ENCODE results near the gene NTRK2. TPM values are rescaled to one million over a fixed set of nuclear protein-coding genes. Genes with fewer than 3 reads are reported as not detected.
A peak's percentile ranks its signal among the peaks of the same experiment; 100 is the strongest.

Gene NTRK2
- total RNA-seq, 1 experiment from 2014 or later = not detected

DNA sequence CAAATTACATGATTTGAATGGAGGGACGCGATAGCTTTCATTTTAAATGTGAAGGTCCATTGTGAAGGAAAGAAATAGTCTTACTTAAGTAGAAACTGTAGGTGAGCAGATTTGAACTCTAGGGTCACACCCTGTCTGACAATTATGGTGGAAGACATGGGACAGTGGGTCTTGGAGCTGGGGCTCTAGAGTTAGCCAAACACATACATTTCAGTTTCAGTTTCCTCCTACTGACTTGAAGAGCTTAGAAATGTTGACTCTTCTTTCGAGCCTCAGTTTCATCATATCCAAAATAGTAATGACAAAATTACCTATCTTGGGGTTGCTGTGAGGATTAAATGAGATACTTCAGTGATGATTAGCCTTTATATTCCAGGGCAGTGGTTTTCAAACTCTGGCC lies 314.2 kb downstream of the NTRK2 start:
- DNase-seq = no peak
- H3K27me3 ChIP-seq (ENCODE audit: control insufficient read depth, insufficient read depth, low read length) = no peaks in the 10 kb centered on the region
- no peaks in the 10 kb centered on the region for H3K36me3 ChIP-seq (replicated peaks; ENCODE audit: control insufficient read depth, insufficient read depth, low read length)
- no peak overlapping the region for H3K4me3 ChIP-seq (ENCODE audit: insufficient read depth, low read depth, low read length)

DNA sequence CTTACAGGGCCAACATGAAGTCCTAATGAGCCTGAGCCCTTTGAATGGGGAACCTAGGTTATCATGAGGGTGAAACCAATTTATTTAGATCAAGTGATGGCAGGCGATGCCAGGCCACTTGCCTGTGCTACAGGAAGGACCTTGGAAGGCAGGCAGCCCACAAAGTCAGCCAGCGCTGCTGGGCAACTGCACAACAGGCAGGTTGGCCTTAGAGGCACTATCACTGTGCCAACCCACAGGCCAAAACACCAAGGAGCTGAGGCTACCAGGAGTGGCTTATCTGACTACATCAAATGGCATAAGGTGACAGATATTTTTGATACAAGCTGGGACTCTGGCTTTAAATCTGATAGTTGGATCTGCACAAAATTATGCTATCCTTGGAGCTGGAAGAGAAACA lies 319.1 kb downstream of the NTRK2 start:
- no peaks in the 10 kb centered on the region for H3K36me3 ChIP-seq (replicated peaks; ENCODE audit: control insufficient read depth, insufficient read depth, low read length)
- no peak overlapping the region for H3K4me3 ChIP-seq (ENCODE audit: insufficient read depth, low read depth, low read length)
- no peaks in the 10 kb centered on the region for H3K27me3 ChIP-seq (ENCODE audit: control insufficient read depth, insufficient read depth, low read length)
- no peak for DNase-seq

DNA sequence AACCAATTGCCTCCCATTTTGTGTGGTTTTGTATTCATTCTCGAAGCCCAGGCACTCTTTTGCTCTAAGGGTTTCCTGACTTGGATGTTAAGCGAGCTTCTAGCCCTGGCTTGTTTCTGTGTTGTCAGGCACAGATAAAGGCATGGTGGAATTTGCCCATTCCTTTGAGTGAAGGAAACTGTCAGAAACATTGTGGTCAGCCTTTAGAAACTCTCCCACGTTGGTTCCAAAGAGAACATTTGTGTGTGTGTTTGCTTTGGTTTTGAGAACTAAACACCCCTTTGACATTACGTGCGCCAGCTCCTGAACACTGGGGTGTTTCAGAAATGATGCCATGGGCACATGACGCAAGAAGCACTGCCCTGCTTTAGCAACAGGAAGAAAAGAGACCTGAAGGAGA lies 320.9 kb downstream of the NTRK2 start:
- Histone ChIP-seq H3K4me3 (ENCODE audit: insufficient read depth, low read depth, low read length) (no peak overlapping the region), H3K27me3 (ENCODE audit: control insufficient read depth, insufficient read depth, low read length) (no peaks in the 10 kb centered on the region), H3K36me3 (replicated peaks; ENCODE audit: control insufficient read depth, insufficient read depth, low read length) (no peaks in the 10 kb centered on the region)
- DNase-seq = no peak

- no peaks in the 10 kb centered on the region for H3K27me3 ChIP-seq (ENCODE audit: control insufficient read depth, insufficient read depth, low read length)
- no peak overlapping the region for H3K4me3 ChIP-seq (ENCODE audit: insufficient read depth, low read depth, low read length)
- DNase-seq = no peak
- no peaks in the 10 kb centered on the region for H3K36me3 ChIP-seq (replicated peaks; ENCODE audit: control insufficient read depth, insufficient read depth, low read length)
Observed at GRCh38 chr9:84990850-84991513, 321.5 kb downstream of the NTRK2 start.

GRCh38 chr9:84991514-84991870 lies 322.0 kb downstream of the NTRK2 start:
- DNase-seq = no peak
- H3K4me3 ChIP-seq (ENCODE audit: insufficient read depth, low read depth, low read length) = no peak overlapping the region
- H3K36me3 ChIP-seq (replicated peaks; ENCODE audit: control insufficient read depth, insufficient read depth, low read length) = no peaks in the 10 kb centered on the region
- no peaks in the 10 kb centered on the region for H3K27me3 ChIP-seq (ENCODE audit: control insufficient read depth, insufficient read depth, low read length)

- Histone ChIP-seq H3K36me3 (replicated peaks; ENCODE audit: control insufficient read depth, insufficient read depth, low read length) (no peaks in the 10 kb centered on the region), H3K27me3 (ENCODE audit: control insufficient read depth, insufficient read depth, low read length) (no peaks in the 10 kb centered on the region), H3K4me3 (ENCODE audit: insufficient read depth, low read depth, low read length) (no peak overlapping the region)
- no peak for DNase-seq
Observed at GRCh38 chr9:84992381-84992780, 322.9 kb downstream of the NTRK2 start.

DNA sequence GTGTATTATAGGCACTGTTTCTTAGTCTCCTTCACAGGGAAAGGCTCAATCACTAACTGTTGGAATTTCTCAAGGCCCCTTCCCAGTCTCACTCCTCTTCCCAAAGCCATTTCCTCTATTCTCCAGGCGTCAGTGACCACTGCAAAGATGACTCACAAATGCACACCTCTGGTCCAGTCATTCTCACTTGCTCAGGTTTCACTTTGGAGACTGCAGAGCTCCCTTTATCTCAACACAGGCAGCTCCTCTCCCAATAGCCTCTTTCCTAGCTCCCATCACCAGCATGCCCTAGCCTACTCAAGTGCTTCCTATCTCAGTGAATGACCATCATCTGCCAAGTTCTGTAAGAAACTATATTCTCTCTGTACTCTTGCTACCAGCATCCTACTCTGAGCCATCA lies 323.6 kb downstream of the NTRK2 start:
- Histone ChIP-seq H3K27me3 (ENCODE audit: control insufficient read depth, insufficient read depth, low read length) (no peaks in the 10 kb centered on the region), H3K4me3 (ENCODE audit: insufficient read depth, low read depth, low read length) (no peak overlapping the region), H3K36me3 (replicated peaks; ENCODE audit: control insufficient read depth, insufficient read depth, low read length) (no peaks in the 10 kb centered on the region)
- no peak for DNase-seq

DNA sequence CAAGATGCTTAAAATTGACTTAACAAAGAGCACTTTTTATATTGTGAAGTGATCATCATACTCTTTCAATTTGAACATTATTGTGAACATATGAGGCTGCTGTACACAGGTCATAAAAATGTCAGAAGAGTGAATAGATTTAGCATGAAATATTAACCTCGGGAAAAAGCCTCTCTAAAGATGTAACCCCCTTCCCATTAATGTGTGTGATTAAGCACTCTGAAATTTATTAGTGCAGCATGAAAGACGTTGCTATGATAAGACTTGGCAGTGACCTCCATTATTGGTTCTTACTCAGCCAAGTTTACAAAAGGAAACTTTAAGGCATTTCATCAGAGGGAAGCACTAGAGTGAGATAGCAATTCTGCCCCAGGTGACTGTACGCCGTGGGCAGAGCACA lies 326.5 kb downstream of the NTRK2 start:
- no peaks in the 10 kb centered on the region for H3K36me3 ChIP-seq (replicated peaks; ENCODE audit: control insufficient read depth, insufficient read depth, low read length)
- H3K4me3 ChIP-seq (ENCODE audit: insufficient read depth, low read depth, low read length) = no peak overlapping the region
- no peaks in the 10 kb centered on the region for H3K27me3 ChIP-seq (ENCODE audit: control insufficient read depth, insufficient read depth, low read length)
- DNase-seq = no peak

GRCh38 chr9:84996716-84997115 lies 327.2 kb downstream of the NTRK2 start:
- Histone ChIP-seq H3K4me3 (ENCODE audit: insufficient read depth, low read depth, low read length) (no peak overlapping the region), H3K27me3 (ENCODE audit: control insufficient read depth, insufficient read depth, low read length) (no peaks in the 10 kb centered on the region), H3K36me3 (replicated peaks; ENCODE audit: control insufficient read depth, insufficient read depth, low read length) (no peaks in the 10 kb centered on the region)
- no peak for DNase-seq

- Histone ChIP-seq H3K4me3 (ENCODE audit: insufficient read depth, low read depth, low read length) (no peak overlapping the region), H3K27me3 (ENCODE audit: control insufficient read depth, insufficient read depth, low read length) (no peaks in the 10 kb centered on the region), H3K36me3 (replicated peaks; ENCODE audit: control insufficient read depth, insufficient read depth, low read length) (no peaks in the 10 kb centered on the region)
- no peak for DNase-seq
Observed at GRCh38 chr9:84997472-84997871, 327.9 kb downstream of the NTRK2 start.

DNA sequence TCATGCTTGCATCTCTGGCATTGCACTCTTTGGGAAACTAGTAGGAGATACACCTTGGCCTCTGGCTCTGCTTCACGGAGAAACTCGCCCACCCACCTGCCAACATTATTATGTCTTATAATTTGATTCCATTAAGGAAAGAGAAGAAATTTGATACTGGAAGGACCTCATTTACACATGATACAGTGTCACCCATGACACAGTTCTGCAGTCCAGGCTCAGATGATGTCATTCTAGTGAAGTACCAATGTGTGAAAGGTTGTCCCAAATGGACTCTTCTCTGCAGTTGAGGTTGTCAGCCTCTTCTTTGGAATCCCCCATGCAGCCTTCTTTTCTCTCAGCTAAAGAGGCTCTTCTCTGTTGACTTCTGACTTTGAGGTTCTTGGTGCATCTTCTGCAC lies 329.1 kb downstream of the NTRK2 start:
- Histone ChIP-seq H3K4me3 (ENCODE audit: insufficient read depth, low read depth, low read length) (no peak overlapping the region), H3K27me3 (ENCODE audit: control insufficient read depth, insufficient read depth, low read length) (no peaks in the 10 kb centered on the region), H3K36me3 (replicated peaks; ENCODE audit: control insufficient read depth, insufficient read depth, low read length) (no peaks in the 10 kb centered on the region)
- no peak for DNase-seq

GRCh38 chr9:84999788-85000187 lies 330.3 kb downstream of the NTRK2 start:
- DNase-seq = no peak
- no peaks in the 10 kb centered on the region for H3K36me3 ChIP-seq (replicated peaks; ENCODE audit: control insufficient read depth, insufficient read depth, low read length)
- no peak overlapping the region for H3K4me3 ChIP-seq (ENCODE audit: insufficient read depth, low read depth, low read length)
- H3K27me3 ChIP-seq (ENCODE audit: control insufficient read depth, insufficient read depth, low read length) = no peaks in the 10 kb centered on the region

- Histone ChIP-seq H3K4me3 (ENCODE audit: insufficient read depth, low read depth, low read length) (no peak overlapping the region), H3K27me3 (ENCODE audit: control insufficient read depth, insufficient read depth, low read length) (no peaks in the 10 kb centered on the region), H3K36me3 (replicated peaks; ENCODE audit: control insufficient read depth, insufficient read depth, low read length) (no peaks in the 10 kb centered on the region)
- peak; percentile 16 for DNase-seq
Observed at GRCh38 chr9:85001925-85002324, 332.4 kb downstream of the NTRK2 start.

DNA sequence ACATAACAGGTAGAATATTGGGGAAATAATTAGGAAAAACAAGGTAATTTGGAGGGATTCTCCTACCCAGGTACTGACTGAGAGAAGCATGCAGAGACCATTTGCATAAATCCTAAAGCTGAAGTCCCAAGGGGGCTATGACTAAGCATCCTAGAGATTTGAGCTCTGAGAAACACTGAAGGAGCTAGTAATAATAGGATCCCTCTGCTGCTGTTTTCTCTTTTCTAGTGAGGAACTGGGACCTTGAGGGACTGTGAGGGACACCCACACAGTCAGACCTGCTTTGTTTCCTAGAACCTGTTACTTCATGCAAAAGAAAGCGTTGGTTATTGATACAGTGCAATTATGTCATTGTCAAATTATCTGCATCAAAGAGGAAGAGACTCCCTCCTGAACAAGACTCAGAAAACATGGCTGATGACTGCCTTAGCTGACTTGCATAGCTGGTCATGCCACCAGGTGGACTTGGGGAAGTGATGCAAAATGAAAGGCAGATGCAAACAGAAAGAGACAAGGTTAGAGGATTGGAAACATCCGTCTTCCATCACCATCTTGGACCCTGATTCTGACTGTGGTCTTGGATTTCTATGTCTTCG lies 335.4 kb downstream of the NTRK2 start:
- DNase-seq = no peak
- no peaks in the 10 kb centered on the region for H3K36me3 ChIP-seq (replicated peaks; ENCODE audit: control insufficient read depth, insufficient read depth, low read length)
- no peak overlapping the region for H3K4me3 ChIP-seq (ENCODE audit: insufficient read depth, low read depth, low read length)
- no peaks in the 10 kb centered on the region for H3K27me3 ChIP-seq (ENCODE audit: control insufficient read depth, insufficient read depth, low read length)

GRCh38 chr9:85007748-85008147 lies 338.2 kb downstream of the NTRK2 start:
- H3K4me3 ChIP-seq (ENCODE audit: insufficient read depth, low read depth, low read length) = no peak overlapping the region
- H3K36me3 ChIP-seq (replicated peaks; ENCODE audit: control insufficient read depth, insufficient read depth, low read length) = no peaks in the 10 kb centered on the region
- DNase-seq = no peak
- H3K27me3 ChIP-seq (ENCODE audit: control insufficient read depth, insufficient read depth, low read length) = no peaks in the 10 kb centered on the region

DNA sequence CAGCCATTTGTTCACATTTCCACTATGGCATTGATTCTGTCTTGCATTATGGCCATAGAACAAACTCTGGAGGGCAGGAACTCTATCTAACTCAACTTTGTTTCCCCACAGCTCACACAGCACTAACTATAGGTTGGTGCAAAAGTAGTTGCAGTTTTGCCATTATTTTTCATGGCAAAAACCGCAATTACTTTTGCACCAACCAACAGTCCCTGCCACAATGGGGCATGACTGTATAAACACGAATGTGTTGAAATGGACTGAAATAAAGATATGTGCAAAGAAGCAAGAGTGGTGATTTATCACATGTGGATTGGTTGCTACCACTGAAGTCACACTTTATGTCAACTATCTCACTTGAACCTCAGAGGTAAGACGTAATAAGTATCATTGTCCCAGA lies 338.7 kb downstream of the NTRK2 start:
- no peaks in the 10 kb centered on the region for H3K36me3 ChIP-seq (replicated peaks; ENCODE audit: control insufficient read depth, insufficient read depth, low read length)
- DNase-seq = no peak

More for the DNA sequence above, 338.7 kb downstream of the NTRK2 start:
- Histone ChIP-seq H3K4me3 (ENCODE audit: insufficient read depth, low read depth, low read length) (no peak overlapping the region), H3K27me3 (ENCODE audit: control insufficient read depth, insufficient read depth, low read length) (no peaks in the 10 kb centered on the region)
